Lower leg skin (tissue), 4 donors: ENCODE measurements around the gene ASPDH. TPM values are rescaled to one million over a fixed set of nuclear protein-coding genes. Genes with fewer than 3 reads are reported as not detected.

Experiments
- DNase-seq, 2 donors: peaks; one replicate each; pipeline ENCODE4 v3.0.0-alpha.2; 2019; ENCODE audit warnings: low spot score in 2 of 2
- H3K4me3 ChIP-seq: fragments of 200-600 bp; sonication (generic); 2 replicates; pipeline ENCODE4 v1.5.1; 2017; ENCODE audit warnings: mild to moderate bottlenecking, low read depth; ENCODE audit not compliant: poor library complexity, severe bottlenecking
- CTCF ChIP-seq, 3 donors: fragments of 450-650 bp; IDR thresholded peaks; one replicate each; pipeline ENCODE4 v1.5.1; 2016; ENCODE audit warnings: antibody characterized with exemption in 3 of 3, mild to moderate bottlenecking in 3 of 3, moderate library complexity in 2 of 3
- POLR2A ChIP-seq, 2 donors: fragments of 450-650 bp; IDR thresholded peaks; one replicate each; pipeline ENCODE4 v1.6.1; 2016 to 2017; ENCODE audit warnings: antibody characterized with exemption in 2 of 2, mild to moderate bottlenecking in 1 of 2, moderate library complexity in 1 of 2
- WGBS, 2 donors: methylation state at CpG; one replicate each; pipeline ENCODE4 v1.1.5; 2018; 5-methylcytosine and 5-hydroxymethylcytosine counted together
- intact Hi-C: fragments of 100-400 bp; cut with DNase I; formaldehyde crosslinking; loops from one replicate; pipeline ENCODE4 v1.15.0; 2023; ENCODE audit warnings: low total_unique reads
- total RNA-seq, 4 donors: library from RNA; depleted of rRNA; stranded (reverse); fragments of >200 nt; gene quantifications; one replicate each; pipeline ENCODE4 v1.1.0, GENCODE V29; 2016

Gene ASPDH
- total RNA-seq, 4 donors from 2014 or later, result not detected

GRCh38 chr19:50546527-50547221, 33.0 kb upstream of the ASPDH start:
- TF ChIP-seq POLR2A (IDR thresholded peaks at IDR 0.05), result no peak
- TF ChIP-seq CTCF (IDR thresholded peaks at IDR 0.05), result no peak
- DNase-seq, result no peak
- 59 to 65% methylated on average over 23 to 29 of the region's 29 CpGs for WGBS, 2 donors
- H3K4me3 ChIP-seq, result no peak overlapping the region
- intact Hi-C loops, result no loop called here

GRCh38 chr19:50542943-50543342, 29.2 kb upstream of the ASPDH start:
- no peak overlapping the region for H3K4me3 ChIP-seq
- WGBS, 2 donors, result 86 to 87% methylated on average over 13 to 15 of the region's 21 CpGs
- intact Hi-C loops, result no loop called here
- TF ChIP-seq CTCF (IDR thresholded peaks at IDR 0.05), result no peak
- TF ChIP-seq POLR2A (IDR thresholded peaks at IDR 0.05), result no peak
- no peak for DNase-seq

GRCh38 chr19:50537769-50538230, 24.1 kb upstream of the ASPDH start:
- TF ChIP-seq CTCF (IDR thresholded peaks at IDR 0.05) (no peak), POLR2A (IDR thresholded peaks at IDR 0.05) (no peak)
- no peak overlapping the region for H3K4me3 ChIP-seq
- WGBS, 2 donors, result 21% methylated on average over 15 of the region's 15 CpGs
- DNase-seq, result peak in 1 of 2 donors; percentile 30
- intact Hi-C loops, result no loop called here

GRCh38 chr19:50537306-50537685, 23.6 kb upstream of the ASPDH start:
- TF ChIP-seq POLR2A (IDR thresholded peaks at IDR 0.05), result no peak
- TF ChIP-seq CTCF (IDR thresholded peaks at IDR 0.05), result no peak
- H3K4me3 ChIP-seq, result no peak overlapping the region
- no peak for DNase-seq
- intact Hi-C loops, result no loop called here
- 83% methylated on average over 18 of the region's 18 CpGs for WGBS, 2 donors

- TF ChIP-seq CTCF (IDR thresholded peaks at IDR 0.05) (no peak), POLR2A (IDR thresholded peaks at IDR 0.05) (no peak)
- intact Hi-C loops, result no loop called here
- no peak overlapping the region for H3K4me3 ChIP-seq
- WGBS, 2 donors, result 83 to 89% methylated on average over 16 of the region's 16 CpGs
- no peak for DNase-seq
Measured at GRCh38 chr19:50536662-50537305, 23.1 kb upstream of the ASPDH start.
